Measurements from ENCODE around the gene RPS27A. TPM values are rescaled to one million over a fixed set of nuclear protein-coding genes. Genes with fewer than 3 reads are reported as not detected.
A peak's percentile ranks its signal among the peaks of the same experiment; 100 is the strongest.
"Not testable (repeated sequence)": the region's sequence is repeated elsewhere in the genome, so short reads cannot be mapped to it uniquely, and the experiment has no call there.

Gene RPS27A
- total RNA-seq = 1,000 to 10,000 TPM in 1 of 2 donors, 100 to 1,000 TPM in 1; 665 to 1,633 TPM

DNA sequence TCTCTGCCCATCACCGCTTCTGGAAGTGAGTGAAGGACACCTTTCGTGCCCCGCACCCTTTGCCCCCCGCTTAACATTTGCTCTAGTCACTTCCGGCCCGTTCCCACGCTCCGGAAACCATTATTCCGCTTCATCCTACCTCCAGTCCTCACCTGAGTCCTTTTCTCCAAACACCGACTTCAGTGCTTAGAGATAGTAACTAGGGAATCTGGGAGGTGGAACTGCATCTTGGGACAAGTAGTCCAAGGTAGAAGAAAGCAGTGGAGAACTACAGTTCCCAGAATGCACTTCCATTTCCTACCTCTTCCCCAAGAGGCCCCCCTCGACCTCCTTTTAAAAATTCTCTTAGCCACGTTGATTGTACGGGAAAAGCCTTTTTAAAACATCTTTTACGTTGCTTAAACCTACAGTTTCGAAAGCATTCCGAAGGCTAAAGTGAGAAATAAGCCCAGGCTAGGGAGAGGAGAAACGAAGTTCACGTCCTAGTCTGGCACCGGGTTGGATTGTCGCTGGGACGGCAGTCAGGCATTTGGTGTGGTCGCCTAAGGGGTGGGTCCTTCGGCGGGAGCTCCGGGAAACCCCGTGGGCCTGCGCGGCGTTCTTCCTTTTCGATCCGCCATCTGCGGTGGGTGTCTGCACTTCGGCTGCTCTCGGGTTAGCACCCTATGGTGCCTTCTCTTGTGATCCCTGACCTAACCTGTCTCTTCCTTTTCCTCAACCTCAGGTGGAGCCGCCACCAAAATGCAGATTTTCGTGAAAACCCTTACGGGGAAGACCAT is at the start of gene RPS27A, which contains the start of gene CLHC1:
Gene RPS27A, plus strand, starts transcription at position 605 of the 779 bp plus-strand sequence. Its CDS starts 137 bp downstream, at position 742.
Gene CLHC1, minus strand, starts transcription at position 210 of the 779 bp plus-strand sequence. CDS start 9,882 bp downstream, outside the sequence.
- H3K4me3 ChIP-seq = peak within 1 kb of the TSS; percentile 73 to 75
- DNase-seq (ENCODE audit: low spot score) = peak; percentile 88
- H3K36me3 ChIP-seq = peaks cover 6 to 9% of the 10 kb centered on the region in 2 donors
- peak within 1 kb of the TSS; percentile 92 to 94 for H3K27ac ChIP-seq
- TF ChIP-seq CTCF (IDR thresholded peaks at IDR 0.05) (peak in 2 of 4 experiments; percentile 16 to 37), POLR2AphosphoS5 (IDR thresholded peaks at IDR 0.05) (peak; percentile 89), POLR2A (IDR thresholded peaks at IDR 0.05) (peak; percentile 82)
- intact Hi-C loops (cut with DNase I) = loop anchor here (5.0 kb wide), 1 partner anchor 35 kb away; the partner anchor contains the start of gene MTIF2
- H3K4me1 ChIP-seq (replicated peaks) = peaks cover 12% of the 10 kb centered on the region
- no peaks in the 10 kb centered on the region for H3K9me3 ChIP-seq
- under 1% methylated on average over 37 of the region's 37 CpGs for WGBS
- no peaks in the 10 kb centered on the region for H3K27me3 ChIP-seq (replicated peaks; ENCODE audit: insufficient read depth)

DNA sequence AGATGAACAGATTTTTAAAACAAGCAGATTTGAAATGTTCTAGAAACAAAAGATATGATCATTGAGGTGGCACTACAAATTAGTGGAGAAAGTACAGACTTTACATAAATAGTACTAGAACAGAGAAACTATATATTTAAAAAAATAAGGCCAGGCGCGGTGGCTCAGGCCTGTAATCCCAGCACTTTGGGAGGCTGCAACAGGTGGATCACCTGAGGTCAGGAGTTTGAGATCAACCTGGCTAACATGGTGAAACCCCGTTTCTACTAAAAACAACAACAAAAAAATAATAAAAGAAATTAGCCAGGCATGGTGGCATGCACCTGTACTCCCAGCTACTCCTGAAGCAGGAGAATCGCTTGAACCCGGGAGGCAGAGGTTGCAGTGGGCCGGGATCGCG is 45.7 kb upstream of the RPS27A start:
- H3K4me1 ChIP-seq (replicated peaks); H3K27ac ChIP-seq; H3K36me3 ChIP-seq; intact Hi-C loops (cut with DNase I); H3K9me3 ChIP-seq; DNase-seq (ENCODE audit: low spot score); H3K27me3 ChIP-seq (replicated peaks; ENCODE audit: insufficient read depth); H3K4me3 ChIP-seq: not testable (repeated sequence)
- WGBS = 96% methylated on average over 8 of the region's 8 CpGs

GRCh38 chr2:55191888-55192287 is 40.6 kb upstream of the RPS27A start:
- DNase-seq (ENCODE audit: low spot score); intact Hi-C loops (cut with DNase I); H3K9me3 ChIP-seq; H3K4me3 ChIP-seq; H3K4me1 ChIP-seq (replicated peaks); H3K27me3 ChIP-seq (replicated peaks; ENCODE audit: insufficient read depth); H3K36me3 ChIP-seq; H3K27ac ChIP-seq: not testable (repeated sequence)
- WGBS = 100% methylated on average over 2 of the region's 2 CpGs

DNA sequence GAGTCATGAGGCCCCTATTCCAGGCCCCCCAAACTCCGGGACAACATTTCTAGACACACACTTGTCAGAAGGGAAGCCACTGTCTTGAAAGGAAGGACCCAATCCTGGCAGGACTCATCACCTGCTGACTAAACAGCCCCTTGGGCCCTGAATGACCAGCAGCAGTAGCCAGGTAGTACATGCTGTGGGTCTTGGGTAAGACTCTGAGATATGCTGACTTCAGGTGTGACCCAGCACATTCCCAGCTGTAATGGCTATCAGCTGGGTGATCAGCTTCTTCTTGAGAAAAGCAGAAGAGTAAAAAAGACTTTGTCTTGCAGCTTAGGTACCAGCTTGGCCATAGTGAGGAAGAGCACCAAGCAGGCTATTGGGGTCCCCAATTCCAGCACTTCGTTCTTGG is 36.0 kb upstream of the RPS27A start:
- WGBS = 98% methylated on average over 2 of the region's 2 CpGs
- DNase-seq (ENCODE audit: low spot score) = no peak
- Histone ChIP-seq H3K4me3 (no peak overlapping the region), H3K9me3 (no peaks in the 10 kb centered on the region), H3K27ac (no peak overlapping the region), H3K36me3 (no peaks in the 10 kb centered on the region), H3K4me1 (replicated peaks) (no peaks in the 10 kb centered on the region), H3K27me3 (replicated peaks; ENCODE audit: insufficient read depth) (no peaks in the 10 kb centered on the region)
- intact Hi-C loops (cut with DNase I) = no loop called here
- TF ChIP-seq CTCF (IDR thresholded peaks at IDR 0.05) (no peak), POLR2AphosphoS5 (IDR thresholded peaks at IDR 0.05) (no peak), POLR2A (IDR thresholded peaks at IDR 0.05) (no peak)

- Histone ChIP-seq H3K27ac (no peak overlapping the region), H3K36me3 (no peaks in the 10 kb centered on the region), H3K9me3 (no peaks in the 10 kb centered on the region), H3K27me3 (replicated peaks; ENCODE audit: insufficient read depth) (no peaks in the 10 kb centered on the region), H3K4me3 (no peak overlapping the region), H3K4me1 (replicated peaks) (no peaks in the 10 kb centered on the region)
- no peak for TF ChIP-seq CTCF (IDR thresholded peaks at IDR 0.05)
- TF ChIP-seq POLR2A (IDR thresholded peaks at IDR 0.05) = no peak
- no peak for TF ChIP-seq POLR2AphosphoS5 (IDR thresholded peaks at IDR 0.05)
- WGBS = 94% methylated on average over 1 of the region's 1 CpG
- DNase-seq (ENCODE audit: low spot score) = no peak
- intact Hi-C loops (cut with DNase I) = no loop called here
These were observed 32.1 kb upstream of the RPS27A start for GRCh38 chr2:55200416-55200815.

DNA sequence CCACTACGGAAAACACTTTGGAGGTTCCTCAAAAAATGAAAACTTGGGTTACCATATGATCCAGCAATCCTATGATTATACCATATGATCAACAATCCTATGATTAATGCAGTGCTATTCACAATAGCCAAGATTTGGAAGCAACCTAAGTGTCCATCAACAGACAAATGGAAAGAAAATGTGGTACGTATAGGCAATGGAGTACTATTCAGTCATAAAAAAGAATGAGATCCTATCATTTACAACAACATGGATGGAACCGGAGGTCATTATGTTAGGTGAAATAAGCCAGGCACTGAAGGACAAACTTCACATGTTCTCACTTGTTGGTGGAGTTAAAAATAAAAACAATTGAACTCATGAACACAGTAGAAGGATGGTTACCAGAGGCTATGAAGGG is 28.0 kb upstream of the RPS27A start:
- intact Hi-C loops (cut with DNase I) = no loop called here
- no peaks in the 10 kb centered on the region for H3K4me1 ChIP-seq (replicated peaks)
- no peak overlapping the region for H3K4me3 ChIP-seq
- H3K36me3 ChIP-seq = no peaks in the 10 kb centered on the region
- H3K27me3 ChIP-seq (replicated peaks; ENCODE audit: insufficient read depth) = no peaks in the 10 kb centered on the region
- DNase-seq (ENCODE audit: low spot score) = no peak
- TF ChIP-seq POLR2AphosphoS5 (IDR thresholded peaks at IDR 0.05) (no peak), CTCF (IDR thresholded peaks at IDR 0.05) (no peak), POLR2A (IDR thresholded peaks at IDR 0.05) (no peak)
- WGBS = 95% methylated on average over 3 of the region's 3 CpGs
- no peak overlapping the region for H3K27ac ChIP-seq
- no peaks in the 10 kb centered on the region for H3K9me3 ChIP-seq

Data from prostate gland (tissue), 2 donors.